ENCODE data around the gene TTPAL. TPM values are rescaled to one million over a fixed set of nuclear protein-coding genes. Genes with fewer than 3 reads are reported as not detected.

The TTPAL gene
- total and polyA plus RNA-seq, 2 donors (not counting 3 experiments of a cell fraction or from before 2014, with no cell fraction given), result 4.0 to 8.0 TPM

DNA sequence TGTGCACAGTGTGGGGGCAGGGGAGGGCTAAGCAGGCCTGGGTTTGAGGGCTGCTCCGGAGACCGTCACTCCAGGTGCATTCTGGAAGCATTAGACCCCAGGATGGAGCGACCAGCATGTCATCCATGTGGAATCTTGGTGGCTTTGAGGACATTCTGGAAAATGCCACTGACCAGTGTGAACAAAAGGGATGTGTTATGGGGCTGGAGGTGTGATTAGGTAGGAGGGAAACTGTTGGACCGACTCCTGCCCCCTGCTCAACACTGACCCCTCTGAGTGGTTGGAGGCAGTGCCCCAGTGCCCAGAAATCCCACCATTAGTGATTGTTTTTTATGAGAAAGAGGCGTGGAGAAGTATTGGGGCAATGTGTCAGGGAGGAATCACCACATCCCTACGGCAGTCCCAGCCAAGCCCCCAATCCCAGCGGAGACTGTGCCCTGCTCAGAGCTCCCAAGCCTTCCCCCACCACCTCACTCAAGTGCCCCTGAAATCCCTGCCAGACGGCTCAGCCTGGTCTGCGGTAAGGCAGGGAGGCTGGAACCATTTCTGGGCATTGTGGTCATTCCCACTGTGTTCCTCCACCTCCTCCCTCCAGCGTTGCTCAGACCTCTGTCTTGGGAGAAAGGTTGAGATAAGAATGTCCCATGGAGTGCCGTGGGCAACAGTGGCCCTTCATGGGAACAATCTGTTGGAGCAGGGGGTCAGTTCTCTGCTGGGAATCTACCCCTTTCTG, 44.0 kb upstream of the TTPAL start:
- H3K4me1 ChIP-seq (ENCODE audit: control insufficient read depth, extremely low read depth, insufficient read depth, low read length), result no peaks in the 10 kb centered on the region
- no peak overlapping the region for H3K4me3 ChIP-seq (replicated peaks in 1 of 3; ENCODE audit: insufficient read depth in 1 of 3, low read depth in 1 of 3, low read length in 3 of 3)
- no peaks in the 10 kb centered on the region for H4K20me1 ChIP-seq (replicated peaks; ENCODE audit: control insufficient read depth, extremely low read depth, insufficient read depth, low read length)
- BruUV-seq (replicated peaks), result no TSS peak
- no peak overlapping the region for H3K4me2 ChIP-seq (ENCODE audit: insufficient read depth, low read length)
- DNase-seq (ENCODE audit: low read depth, low spot score) (no peak), FAIRE-seq (no peak)
- no peak for TF ChIP-seq FOS (IDR thresholded peaks at IDR 0.05; ENCODE audit: borderline replicate concordance, insufficient read depth, low read length)
- TF ChIP-seq, protein P1, sequence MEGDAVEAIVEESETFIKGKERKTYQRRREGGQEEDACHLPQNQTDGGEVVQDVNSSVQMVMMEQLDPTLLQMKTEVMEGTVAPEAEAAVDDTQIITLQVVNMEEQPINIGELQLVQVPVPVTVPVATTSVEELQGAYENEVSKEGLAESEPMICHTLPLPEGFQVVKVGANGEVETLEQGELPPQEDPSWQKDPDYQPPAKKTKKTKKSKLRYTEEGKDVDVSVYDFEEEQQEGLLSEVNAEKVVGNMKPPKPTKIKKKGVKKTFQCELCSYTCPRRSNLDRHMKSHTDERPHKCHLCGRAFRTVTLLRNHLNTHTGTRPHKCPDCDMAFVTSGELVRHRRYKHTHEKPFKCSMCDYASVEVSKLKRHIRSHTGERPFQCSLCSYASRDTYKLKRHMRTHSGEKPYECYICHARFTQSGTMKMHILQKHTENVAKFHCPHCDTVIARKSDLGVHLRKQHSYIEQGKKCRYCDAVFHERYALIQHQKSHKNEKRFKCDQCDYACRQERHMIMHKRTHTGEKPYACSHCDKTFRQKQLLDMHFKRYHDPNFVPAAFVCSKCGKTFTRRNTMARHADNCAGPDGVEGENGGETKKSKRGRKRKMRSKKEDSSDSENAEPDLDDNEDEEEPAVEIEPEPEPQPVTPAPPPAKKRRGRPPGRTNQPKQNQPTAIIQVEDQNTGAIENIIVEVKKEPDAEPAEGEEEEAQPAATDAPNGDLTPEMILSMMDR (IDR thresholded peaks at IDR 0.05; ENCODE audit: extremely low read depth in 1 of 2, insufficient read depth in 1 of 2, low read depth in 1 of 2, low read length in 2 of 2), result no peak
- TF ChIP-seq POLR2AphosphoS5 (IDR thresholded peaks at IDR 0.05; ENCODE audit: insufficient read depth, low read depth, low read length), result no peak
- TF ChIP-seq GATA2 (IDR thresholded peaks at IDR 0.05; ENCODE audit: insufficient read depth, insufficient read length, low read depth, low read length), result no peak
- intact Hi-C loops (cut with micrococcal nuclease) (no loop called here), dilution Hi-C loops (cut with MboI; ENCODE audit: extremely low pct_ligation_motif_present, low sequenced_read_pairs) (no loop called here)
- H3K79me2 ChIP-seq (ENCODE audit: control insufficient read depth, insufficient read depth, low read length), result no peaks in the 10 kb centered on the region
- H3K27ac ChIP-seq (ENCODE audit: insufficient read depth, low read depth, low read length), result no peak overlapping the region
- CTCF ChIA-PET, result no interaction called here
- H3K9me3 ChIP-seq (replicated peaks; ENCODE audit: control insufficient read depth, insufficient read depth, low read length), result no peaks in the 10 kb centered on the region
- H3K27me3 ChIP-seq (ENCODE audit: control insufficient read depth in 2 of 2, insufficient read depth in 2 of 2, low read length in 2 of 2), result peaks cover 2 to 3% of the 10 kb centered on the region in 2 experiments
- H3K36me3 ChIP-seq (ENCODE audit: control insufficient read depth in 2 of 2, extremely low read depth in 1 of 2, insufficient read depth in 2 of 2, low read length in 2 of 2), result no peaks in the 10 kb centered on the region
- POLR2A ChIA-PET, result no interaction called here
- H3K9me1 ChIP-seq (replicated peaks; ENCODE audit: control insufficient read depth, extremely low read depth, insufficient read depth, low read length), result no peaks in the 10 kb centered on the region
- no peak overlapping the region for H3K9ac ChIP-seq (replicated peaks; ENCODE audit: extremely low read depth, insufficient read depth, low read length)
- no peak overlapping the region for H2AFZ ChIP-seq (ENCODE audit: low read depth, low read length)

Measured in endothelial cell of umbilical vein (primary cell).